HG03575 (cell line): ENCODE results near the gene GPR42.
"Not testable (repeated sequence)": the region's sequence is repeated elsewhere in the genome, so short reads cannot be mapped to it uniquely, and the experiment has no call there.

Experiments used
- ATAC-seq: cut with Tn5 transposase; IDR thresholded peaks from one replicate; pipeline ENCODE4 v1.9.1; 2021; ENCODE audit not compliant: unreplicated experiment, insufficient number of reproducible peaks, low FRiP score; ENCODE audit errors: extremely low read depth

Gene GPR42

DNA sequence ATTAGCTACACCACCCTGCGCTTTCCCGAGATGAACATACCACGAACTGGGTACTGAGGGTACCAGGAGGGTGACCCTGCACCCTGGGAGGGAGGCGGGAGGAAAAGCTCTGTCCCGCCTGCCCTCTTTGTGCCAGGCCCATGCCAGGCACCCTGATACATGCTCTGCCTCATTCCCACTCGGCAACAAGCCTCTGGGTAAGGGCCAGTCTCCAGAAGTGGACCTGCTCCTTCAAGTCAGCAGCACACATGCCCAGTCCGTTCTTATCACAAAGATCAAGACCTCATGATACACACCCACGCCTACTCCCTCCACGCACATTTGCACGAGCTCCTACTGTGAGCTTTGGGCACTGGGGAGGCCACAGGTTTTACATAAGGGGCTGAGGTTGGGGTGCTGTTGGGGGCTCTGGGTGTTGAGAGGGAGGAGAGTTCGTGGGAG, 25.2 kb upstream of the GPR42 start:
- ATAC-seq: no peak

DNA sequence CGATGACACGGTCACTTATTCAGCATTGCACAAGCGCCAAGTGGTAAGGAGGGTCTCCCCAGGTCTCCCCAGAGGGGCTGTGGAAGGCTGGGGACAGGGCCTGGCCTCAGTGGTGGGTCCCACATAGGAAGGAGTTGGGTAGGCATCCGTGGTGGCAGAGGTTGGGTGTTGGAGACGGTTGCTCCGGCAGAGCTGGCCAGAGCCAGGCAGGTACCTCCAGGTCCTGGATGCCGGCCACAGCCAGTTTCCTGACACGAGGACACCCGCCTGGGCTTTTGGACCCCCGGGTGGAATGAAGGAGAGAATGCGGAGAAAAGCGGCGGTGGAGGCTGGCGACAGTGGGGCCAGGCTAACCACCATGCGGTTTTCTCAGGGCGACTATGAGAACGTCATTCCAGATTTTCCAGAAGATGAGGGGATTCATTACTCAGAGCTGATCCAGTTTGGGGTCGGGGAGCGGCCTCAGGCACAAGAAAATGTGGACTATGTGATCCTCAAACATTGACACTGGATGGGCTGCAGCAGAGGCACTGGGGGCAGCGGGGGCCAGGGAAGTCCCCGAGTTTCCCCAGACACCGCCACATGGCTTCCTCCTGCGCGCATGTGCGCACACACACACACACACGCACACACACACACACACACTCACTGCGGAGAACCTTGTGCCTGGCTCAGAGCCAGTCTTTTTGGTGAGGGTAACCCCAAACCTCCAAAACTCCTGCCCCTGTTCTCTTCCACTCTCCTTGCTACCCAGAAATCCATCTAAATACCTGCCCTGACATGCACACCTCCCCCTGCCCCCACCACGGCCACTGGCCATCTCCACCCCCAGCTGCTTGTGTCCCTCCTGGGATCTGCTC, 24.4 kb upstream of the GPR42 start:
- no peak for ATAC-seq

DNA sequence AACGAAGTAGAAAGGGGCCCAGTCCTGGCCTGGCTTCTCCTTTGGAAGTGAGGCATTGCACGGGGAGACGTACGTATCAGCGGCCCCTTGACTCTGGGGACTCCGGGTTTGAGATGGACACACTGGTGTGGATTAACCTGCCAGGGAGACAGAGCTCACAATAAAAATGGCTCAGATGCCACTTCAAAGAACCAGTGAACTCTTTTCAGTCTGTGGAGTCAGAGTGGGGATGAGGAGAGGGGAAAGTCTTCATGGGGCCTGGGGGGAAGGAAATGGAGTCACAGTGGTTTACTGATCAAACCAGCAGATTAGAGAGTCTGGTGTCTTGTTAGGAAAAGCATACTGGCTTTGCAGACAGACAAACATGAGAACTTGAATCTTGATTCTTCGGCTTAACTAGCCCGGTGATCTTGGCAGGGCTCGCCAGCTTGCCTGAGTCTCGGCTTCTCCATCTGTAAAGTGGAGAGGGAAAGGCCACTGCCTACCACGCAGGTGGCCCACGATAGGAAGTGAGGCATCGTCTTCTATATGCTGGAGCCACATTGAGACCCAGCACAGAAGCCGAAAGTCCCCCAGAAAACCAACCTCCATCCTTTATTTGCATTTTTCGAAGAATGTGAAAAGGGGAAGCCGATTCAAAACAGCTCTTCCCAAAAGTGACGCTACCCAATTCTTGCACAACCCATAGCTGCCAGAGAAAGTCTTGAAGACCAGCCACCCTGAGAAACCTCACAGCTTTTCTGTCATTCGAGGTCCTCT, 23.5 kb upstream of the GPR42 start, which contains the start of gene FFAR1:
TSS of gene FFAR1 (plus strand) at position 732 of the 759 bp plus-strand sequence. CDS start 3,650 bp downstream, outside the sequence.
- no peak for ATAC-seq

DNA sequence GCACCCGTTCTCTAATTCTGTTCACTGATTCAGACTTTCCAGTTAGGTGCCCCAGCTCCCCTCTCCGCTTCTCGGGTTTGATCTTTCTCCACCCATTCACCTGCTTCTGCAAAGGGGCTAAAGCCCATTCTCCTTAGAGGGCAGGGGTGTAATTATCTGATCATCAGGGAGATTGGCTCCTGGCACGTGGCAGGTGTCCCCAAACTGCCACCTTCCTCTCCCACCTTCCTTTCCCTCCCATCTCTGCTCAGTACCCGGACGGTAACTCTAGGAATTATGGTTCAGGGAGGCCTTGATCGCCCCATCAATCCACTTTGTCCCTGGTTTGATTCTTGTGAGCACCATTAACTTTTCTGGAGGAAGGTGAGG, 23.0 kb upstream of the GPR42 start:
- no peak for ATAC-seq

DNA sequence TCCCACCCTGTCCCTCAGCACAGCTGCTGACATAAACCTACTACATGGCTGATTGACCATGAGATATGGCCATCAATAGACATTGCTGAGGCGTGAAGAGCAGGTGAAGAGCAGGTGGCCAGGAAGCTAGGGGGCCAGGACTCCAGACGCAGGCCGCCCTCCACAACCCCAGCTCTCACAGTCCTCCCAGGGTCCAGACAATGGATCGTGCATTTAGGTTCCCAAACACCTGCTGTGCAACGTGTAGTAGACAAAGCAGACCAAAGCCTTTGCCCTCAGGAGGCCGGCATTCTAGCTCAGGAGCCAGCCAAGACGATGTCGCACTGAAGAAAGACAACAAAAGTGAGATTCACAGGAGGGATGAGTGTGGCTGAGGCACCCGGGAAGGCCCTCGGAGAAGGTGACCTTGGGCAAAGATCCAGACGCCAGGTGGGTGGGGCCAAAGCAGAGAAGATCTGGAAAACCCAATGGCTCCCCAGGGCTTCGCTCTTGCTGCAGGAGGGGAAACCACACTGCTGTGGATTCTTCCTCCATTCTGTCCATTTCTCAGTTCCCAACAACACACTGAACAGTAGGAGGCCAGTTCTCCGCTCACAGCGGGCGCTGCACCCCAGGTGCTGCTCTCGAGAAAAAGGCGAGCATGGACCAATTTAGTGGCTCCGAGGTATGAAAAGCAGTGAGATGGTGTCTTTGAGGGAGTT, 21.8 kb upstream of the GPR42 start:
- no peak for ATAC-seq

DNA sequence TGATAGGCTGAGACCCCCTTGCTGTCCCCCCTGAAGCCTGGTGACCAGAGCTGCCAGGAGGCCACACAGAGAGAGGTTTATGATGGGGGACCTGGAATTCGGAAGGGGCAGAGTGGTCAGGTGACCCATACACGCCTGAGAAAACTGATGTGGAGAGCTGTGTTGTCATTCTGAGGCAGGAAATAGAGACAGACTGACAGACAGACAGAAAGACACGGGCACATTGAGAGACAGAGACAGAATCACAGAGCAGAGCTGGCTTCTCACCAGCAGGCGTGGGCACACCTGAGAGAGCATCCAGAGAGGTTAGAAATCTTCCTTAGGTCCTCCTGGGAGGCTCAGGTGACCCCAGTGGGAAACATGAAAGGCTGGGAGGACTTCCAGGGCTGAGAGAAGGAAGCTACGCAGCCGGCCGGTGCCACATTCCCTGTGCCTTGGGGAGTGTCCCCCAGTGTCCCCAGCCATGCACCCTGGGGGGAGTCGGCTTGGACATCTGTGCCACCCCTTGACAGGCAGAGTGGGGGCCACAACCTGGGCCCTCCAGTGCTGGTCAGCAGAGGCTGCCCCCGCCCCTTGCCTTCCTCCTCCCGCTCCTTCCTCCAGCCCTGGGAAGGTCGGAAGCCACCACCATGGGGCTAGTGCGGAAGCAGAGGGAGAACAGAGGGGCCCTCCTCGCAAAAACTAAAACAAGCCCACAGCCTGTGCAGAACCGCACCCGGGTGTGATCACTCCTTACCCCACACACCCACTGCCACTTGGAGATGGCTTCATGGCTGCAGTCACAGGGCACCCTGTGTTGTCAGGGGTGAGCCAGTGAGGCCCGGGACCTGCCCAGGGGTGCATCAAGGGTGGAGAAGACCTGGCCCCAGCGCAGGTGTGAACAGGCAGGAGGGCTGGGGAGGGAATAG, 21.0 kb upstream of the GPR42 start:
- ATAC-seq: no peak

DNA sequence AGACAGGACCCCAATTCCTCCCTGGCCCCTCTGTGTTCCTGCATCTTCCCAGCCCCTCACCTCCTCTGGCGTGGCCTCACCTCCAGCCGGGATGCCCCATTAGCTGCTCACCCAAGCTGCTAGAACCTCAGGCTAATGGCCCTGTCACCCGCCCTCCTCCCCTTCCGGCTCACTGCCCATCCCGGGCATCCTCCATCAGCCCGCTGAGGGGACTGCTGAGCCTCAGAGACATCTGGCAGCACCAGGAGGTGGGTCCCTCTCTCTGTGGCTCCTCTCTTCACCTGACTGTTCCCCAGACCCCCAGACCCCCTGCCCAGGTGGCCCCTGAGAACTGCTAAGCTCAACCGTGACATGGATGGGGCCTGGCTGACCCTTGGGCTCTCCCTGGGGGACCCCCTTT, 20.3 kb upstream of the GPR42 start:
- no peak for ATAC-seq

DNA sequence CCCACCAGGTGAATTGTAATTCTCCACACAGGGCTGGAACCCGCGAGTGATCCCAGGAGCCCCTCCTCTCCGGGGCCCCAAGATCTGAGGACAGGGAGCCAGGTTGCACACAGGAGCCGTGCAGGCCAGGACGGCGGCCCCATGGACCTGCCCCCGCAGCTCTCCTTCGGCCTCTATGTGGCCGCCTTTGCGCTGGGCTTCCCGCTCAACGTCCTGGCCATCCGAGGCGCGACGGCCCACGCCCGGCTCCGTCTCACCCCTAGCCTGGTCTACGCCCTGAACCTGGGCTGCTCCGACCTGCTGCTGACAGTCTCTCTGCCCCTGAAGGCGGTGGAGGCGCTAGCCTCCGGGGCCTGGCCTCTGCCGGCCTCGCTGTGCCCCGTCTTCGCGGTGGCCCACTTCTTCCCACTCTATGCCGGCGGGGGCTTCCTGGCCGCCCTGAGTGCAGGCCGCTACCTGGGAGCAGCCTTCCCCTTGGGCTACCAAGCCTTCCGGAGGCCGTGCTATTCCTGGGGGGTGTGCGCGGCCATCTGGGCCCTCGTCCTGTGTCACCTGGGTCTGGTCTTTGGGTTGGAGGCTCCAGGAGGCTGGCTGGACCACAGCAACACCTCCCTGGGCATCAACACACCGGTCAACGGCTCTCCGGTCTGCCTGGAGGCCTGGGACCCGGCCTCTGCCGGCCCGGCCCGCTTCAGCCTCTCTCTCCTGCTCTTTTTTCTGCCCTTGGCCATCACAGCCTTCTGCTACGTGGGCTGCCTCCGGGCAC, 19.3 kb upstream of the GPR42 start:
- ATAC-seq: no peak

DNA sequence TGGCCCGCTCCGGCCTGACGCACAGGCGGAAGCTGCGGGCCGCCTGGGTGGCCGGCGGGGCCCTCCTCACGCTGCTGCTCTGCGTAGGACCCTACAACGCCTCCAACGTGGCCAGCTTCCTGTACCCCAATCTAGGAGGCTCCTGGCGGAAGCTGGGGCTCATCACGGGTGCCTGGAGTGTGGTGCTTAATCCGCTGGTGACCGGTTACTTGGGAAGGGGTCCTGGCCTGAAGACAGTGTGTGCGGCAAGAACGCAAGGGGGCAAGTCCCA, 18.8 kb upstream of the GPR42 start:
- no peak for ATAC-seq

DNA sequence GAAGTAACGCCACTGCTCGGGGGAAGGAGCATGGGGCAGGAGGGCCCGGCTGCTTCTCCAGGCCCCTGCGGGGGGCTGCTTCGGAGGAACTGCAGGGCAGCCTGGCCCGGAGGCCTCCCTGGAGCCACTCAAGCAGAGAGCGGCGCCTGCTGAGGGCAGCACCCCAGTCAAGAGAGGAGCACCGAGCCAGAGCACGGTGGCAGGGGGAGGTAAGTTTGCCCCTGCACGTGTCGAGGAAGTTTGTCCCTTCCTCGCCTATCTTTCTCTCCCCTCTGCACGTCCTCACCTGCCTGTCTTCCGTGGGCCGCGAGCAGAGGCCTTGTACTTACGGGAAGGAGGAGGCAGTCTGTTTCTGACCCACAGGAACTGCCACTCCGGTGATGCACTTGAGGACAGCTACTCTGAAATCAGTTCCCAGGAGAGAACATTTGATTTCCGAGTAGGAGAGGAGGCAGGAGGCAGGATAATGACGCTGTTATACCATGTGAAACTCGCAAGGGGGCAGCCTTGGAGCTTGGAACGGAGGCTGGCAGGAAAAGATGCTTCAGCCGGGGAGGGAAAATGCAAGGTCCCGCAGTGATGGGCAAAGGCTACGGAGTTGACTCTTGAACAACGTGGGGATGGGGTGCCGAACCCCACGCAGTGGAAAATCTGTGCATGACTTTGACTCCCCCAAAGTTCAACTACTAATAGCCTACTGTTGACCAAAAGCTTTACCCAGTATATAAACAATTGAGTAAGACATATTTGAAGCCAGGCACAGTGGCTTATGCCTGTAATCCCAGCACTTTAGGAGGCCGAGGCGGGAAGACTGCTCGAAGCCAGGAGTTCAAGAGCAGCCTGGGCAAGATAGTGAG, 18.2 kb upstream of the GPR42 start:
- ATAC-seq: no peak

DNA sequence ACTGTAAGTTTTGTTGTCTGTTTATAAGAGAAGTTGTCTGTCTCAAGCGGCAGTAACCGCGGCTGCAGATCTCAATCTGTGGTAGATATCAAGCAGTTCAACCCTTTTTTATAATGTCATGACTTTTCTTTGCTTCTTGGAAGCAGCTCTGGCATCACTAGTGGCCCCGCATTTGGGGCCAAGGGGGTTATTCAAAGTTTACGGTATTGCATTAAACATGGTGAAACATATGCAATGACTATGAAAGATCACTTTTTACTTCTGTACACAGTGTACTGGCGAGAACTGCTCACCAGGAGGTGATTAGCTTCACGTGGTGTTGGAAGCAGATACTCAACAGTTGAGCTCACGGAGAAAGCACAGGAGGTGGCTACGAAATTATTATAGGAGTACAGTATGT, 17.2 kb upstream of the GPR42 start:
- ATAC-seq: no peak

DNA sequence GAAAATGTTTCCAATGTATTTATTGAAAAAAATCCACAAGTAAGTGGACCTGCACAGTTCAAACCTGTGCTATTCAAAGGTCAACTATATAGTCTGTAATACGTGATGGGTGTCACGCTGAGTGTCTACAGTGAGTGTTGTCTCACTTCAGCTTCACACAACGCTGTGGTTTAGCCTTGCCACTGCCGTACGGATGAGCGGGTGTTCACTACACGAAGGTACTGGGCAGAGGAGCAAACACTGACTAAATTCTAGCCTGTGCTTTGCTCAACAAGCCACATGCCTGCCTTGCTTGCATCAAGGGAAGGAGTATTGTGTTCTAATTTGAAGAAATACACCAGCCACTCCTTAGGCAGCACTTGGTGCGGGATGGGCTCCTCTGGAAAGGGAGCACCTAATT, 16.0 kb upstream of the GPR42 start:
- no peak for ATAC-seq

DNA sequence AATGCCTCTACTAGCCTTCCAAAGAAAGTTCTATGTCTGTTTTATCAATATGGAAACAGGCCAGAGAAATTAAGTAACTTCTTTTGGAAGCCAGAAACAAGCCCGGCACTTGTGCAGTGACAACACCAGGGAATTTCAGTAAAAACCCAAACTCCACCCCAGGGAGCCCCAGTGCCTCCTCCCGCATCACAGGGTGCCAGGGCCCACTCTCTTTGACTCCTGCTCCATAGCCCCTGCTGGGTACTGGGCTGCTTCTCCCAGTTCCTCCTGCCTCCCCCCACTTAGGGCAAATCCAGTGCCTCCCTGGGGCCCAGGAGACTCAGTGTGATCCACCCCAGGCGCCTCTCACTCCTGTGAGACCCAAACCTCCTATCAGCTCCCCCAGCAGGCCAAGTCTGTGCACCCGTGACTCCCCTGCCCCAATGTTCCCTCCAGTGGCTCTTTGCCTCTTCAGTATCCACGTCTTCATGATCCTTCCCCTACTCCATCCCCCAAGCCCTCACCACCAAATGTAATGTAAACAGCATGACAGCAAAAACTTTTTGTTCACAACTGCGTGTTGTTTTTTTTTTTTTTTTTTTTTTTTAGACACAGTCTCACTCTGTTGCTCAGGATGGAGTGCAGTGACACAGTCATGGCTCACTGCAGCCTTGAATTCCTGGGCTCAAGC, 14.9 kb upstream of the GPR42 start:
- ATAC-seq: no peak

DNA sequence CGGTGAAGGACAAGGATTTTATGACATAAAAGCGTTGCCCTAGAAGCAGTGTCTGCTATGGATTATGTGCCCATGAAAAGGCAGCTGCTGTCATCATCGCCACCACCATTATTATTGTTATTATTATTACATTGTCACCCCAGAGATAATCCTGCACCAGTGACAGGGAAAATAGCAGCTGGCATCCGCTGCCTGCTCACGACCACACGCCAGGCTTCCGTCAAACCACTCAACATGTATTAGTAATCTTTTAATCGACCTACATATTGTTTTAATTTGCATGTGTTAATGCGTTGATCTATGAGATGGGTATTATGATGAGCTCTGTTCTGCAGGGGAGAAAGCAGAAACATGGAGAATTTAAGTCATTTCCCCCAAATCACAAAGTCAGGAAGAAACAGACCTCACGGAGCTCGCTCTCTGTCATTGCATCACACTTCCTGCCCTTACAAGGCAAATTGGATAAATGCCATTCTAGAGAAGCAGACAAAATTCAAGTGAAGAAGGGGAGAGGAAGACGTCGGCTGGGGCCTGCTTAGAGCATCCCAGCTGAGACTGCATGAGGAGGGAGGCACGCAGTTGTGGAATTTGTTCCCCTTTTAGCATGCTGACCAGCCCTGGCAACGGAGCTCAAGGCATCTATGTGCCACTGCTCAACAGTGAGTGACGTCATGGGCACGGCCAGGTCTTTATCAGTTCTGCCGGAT, 12.8 kb upstream of the GPR42 start, which contains the start of gene FFAR3:
TSS of gene FFAR3 (plus strand) at position 594 of the 707 bp plus-strand sequence. CDS start 431 bp downstream, outside the sequence.
- ATAC-seq: no peak

DNA sequence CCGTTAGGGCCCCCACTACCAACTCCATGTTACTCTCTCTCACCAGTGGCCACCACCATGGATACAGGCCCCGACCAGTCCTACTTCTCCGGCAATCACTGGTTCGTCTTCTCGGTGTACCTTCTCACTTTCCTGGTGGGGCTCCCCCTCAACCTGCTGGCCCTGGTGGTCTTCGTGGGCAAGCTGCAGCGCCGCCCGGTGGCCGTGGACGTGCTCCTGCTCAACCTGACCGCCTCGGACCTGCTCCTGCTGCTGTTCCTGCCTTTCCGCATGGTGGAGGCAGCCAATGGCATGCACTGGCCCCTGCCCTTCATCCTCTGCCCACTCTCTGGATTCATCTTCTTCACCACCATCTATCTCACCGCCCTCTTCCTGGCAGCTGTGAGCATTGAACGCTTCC, 12.0 kb upstream of the GPR42 start:
- not testable (repeated sequence) for ATAC-seq

DNA sequence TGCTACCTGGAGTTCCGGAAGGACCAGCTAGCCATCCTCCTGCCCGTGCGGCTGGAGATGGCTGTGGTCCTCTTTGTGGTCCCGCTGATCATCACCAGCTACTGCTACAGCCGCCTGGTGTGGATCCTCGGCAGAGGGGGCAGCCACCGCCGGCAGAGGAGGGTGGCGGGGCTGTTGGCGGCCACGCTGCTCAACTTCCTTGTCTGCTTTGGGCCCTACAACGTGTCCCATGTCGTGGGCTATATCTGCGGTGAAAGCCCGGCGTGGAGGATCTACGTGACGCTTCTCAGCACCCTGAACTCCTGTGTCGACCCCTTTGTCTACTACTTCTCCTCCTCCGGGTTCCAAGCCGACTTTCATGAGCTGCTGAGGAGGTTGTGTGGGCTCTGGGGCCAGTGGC, 11.5 kb upstream of the GPR42 start:
- not testable (repeated sequence) for ATAC-seq
